IMR-90 (cell line): ENCODE data around the gene DGKB.

Source experiments
- BHLHE40 ChIP-seq: fragments of 150-350 bp; IDR thresholded peaks from 2 replicates; pipeline ENCODE4 v1.6.1; 2016; ENCODE audit warnings: mild to moderate bottlenecking, low read depth, low read length
- CEBPB ChIP-seq: IDR thresholded peaks from 2 replicates; pipeline ENCODE4 v1.6.1; 2012; ENCODE audit warnings: low read depth, low read length, improper control_type of control experiment
- FOS ChIP-seq: fragments of 150-350 bp; IDR thresholded peaks from 2 replicates; pipeline ENCODE4 v1.6.1; 2016; ENCODE audit warnings: low read depth, low read length
- MAFK ChIP-seq: IDR thresholded peaks from 2 replicates; pipeline ENCODE4 v1.6.1; 2012; ENCODE audit warnings: low read depth, low read length, improper control_type of control experiment
- MAZ ChIP-seq: IDR thresholded peaks from 2 replicates; pipeline ENCODE4 v1.6.1; 2012; ENCODE audit warnings: low read depth, mild to moderate bottlenecking, low read length, improper control_type of control experiment, moderate library complexity, borderline replicate concordance
- MXI1 ChIP-seq: IDR thresholded peaks from 2 replicates; pipeline ENCODE4 v1.6.1; 2012; ENCODE audit warnings: low read depth, mild to moderate bottlenecking, low read length, moderate library complexity, borderline replicate concordance
- POLR2A ChIP-seq: IDR thresholded peaks from 2 replicates; pipeline ENCODE4 v1.6.1; 2012; ENCODE audit warnings: mild to moderate bottlenecking, low read depth, low read length
- RAD21 ChIP-seq: IDR thresholded peaks from 2 replicates; pipeline ENCODE4 v1.6.1; 2012; ENCODE audit warnings: low read length, improper control_type of control experiment
- RFX5 ChIP-seq: IDR thresholded peaks from 2 replicates; pipeline ENCODE4 v1.8.0; 2012; ENCODE audit warnings: low read depth, mild to moderate bottlenecking, low read length, moderate library complexity
- SMC3 ChIP-seq: fragments of 150-350 bp; IDR thresholded peaks from 2 replicates; pipeline ENCODE4 v1.6.1; 2016; ENCODE audit warnings: low read depth, mild to moderate bottlenecking, antibody characterized with exemption, low read length, moderate library complexity
- USF2 ChIP-seq: fragments of 150-350 bp; IDR thresholded peaks from 2 replicates; pipeline ENCODE4 v1.6.1; 2017; ENCODE audit warnings: mild to moderate bottlenecking, antibody characterized with exemption, low read length, low read depth
- TF ChIP-seq, protein P1 (sequence below): conservative IDR thresholded peaks from 2 replicates; pipeline ENCODE4 v1.5.1; 2012; ENCODE audit warnings: mild to moderate bottlenecking, low read depth, low read length, improper control_type of control experiment

DNA sequence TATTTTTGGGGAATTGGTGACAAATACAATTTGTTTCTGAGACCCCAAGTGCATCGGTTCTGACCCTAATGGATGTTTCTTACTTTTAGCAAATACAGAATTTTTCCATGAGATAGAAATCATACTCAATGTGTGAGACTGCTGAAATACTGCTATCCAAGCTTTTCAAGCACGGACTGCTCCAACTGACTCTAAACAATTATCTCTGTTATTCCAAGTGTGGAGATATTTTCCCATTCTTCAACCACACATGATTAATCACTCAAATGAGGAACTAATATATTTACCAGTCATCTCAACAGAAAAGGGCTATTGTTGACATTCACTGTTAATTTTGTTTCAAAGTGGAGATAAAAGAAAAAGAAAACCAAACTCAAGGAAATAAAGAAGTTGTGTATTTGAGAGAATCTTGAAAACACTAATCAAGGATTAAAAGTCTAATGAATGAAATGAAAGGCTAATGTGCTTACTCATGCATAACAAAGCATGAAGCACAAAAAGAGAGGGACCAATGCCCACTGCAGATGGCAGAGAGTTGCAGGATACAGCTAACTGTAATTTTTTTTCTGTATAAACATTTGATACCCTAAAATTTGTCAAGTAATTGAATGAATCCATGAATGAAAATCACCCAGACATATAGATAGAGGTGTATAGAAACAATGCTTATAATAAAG, 423.6 kb downstream of the DGKB start:
- TF ChIP-seq, protein P1, sequence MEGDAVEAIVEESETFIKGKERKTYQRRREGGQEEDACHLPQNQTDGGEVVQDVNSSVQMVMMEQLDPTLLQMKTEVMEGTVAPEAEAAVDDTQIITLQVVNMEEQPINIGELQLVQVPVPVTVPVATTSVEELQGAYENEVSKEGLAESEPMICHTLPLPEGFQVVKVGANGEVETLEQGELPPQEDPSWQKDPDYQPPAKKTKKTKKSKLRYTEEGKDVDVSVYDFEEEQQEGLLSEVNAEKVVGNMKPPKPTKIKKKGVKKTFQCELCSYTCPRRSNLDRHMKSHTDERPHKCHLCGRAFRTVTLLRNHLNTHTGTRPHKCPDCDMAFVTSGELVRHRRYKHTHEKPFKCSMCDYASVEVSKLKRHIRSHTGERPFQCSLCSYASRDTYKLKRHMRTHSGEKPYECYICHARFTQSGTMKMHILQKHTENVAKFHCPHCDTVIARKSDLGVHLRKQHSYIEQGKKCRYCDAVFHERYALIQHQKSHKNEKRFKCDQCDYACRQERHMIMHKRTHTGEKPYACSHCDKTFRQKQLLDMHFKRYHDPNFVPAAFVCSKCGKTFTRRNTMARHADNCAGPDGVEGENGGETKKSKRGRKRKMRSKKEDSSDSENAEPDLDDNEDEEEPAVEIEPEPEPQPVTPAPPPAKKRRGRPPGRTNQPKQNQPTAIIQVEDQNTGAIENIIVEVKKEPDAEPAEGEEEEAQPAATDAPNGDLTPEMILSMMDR = no peak
- TF ChIP-seq RFX5 = no peak
- no peak for TF ChIP-seq POLR2A
- TF ChIP-seq MXI1 = no peak
- no peak for TF ChIP-seq MAFK
- TF ChIP-seq SMC3 = no peak
- TF ChIP-seq CEBPB = no peak
- no peak for TF ChIP-seq USF2
- no peak for TF ChIP-seq RAD21
- no peak for TF ChIP-seq FOS
- TF ChIP-seq MAZ = no peak
- no peak for TF ChIP-seq BHLHE40
